NCI-H2196 (cell line): ENCODE results near the gene TRIM69.
"Not testable (repeated sequence)": the region's sequence is repeated elsewhere in the genome, so short reads cannot be mapped to it uniquely, and the experiment has no call there.

Experiments
- DNase-seq: peaks from one replicate; lab custom pipeline; 2025; ENCODE audit not compliant: unreplicated experiment; lab: John Stamatoyannopoulos, UW

The TRIM69 gene

DNA sequence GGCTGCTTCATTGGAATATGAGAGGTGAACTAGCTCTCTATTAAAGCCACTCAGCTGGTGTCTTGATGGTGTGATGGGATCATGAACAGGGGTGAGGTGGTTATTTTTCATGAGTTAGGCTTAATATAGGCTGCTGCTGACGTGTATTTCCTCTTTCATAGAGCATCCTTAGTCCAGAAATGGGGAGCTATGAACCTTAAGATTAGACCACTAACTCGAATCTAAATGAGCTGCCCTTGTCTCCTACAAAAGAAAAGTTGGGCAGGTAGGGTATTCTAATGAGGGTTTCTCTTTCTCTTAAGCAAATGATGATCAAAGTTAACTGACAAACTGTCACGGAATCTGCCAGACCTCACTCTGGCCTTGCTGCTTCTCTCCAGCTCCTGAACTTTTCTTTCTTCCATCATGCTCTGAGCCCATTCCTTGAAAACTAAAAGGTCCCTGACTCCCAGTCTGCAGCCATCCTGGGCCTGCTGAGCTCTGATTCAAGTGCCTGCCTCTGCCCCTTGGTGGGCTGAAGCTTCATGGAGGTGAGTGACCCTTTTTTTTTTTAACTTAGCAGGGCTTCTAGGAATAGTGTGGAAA lies at the start of gene TRIM69:
TRIM69 (plus strand) TSS at position 348 of the 585 bp plus-strand sequence; CDS start at position 525, 177 bp downstream.
- no peak for DNase-seq

DNA sequence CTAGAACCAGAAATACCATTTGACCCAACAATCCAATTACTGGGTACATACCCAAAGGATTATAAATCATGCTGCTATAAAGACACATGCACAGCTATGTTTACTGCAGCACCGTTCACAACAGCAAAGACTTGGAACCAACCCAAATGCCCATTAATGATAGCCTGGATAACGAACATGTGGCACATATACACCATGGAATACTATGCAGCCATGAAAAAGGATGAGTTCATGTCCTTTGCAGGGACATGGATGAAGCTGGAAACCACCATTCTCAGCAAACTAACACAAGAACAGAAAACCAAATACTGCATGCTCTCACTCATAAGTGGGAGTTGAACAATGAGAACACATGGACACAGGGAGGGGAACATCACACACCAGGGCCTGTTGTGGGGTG lies 47.0 kb upstream of the TRIM69 start:
- not testable (repeated sequence) for DNase-seq

DNA sequence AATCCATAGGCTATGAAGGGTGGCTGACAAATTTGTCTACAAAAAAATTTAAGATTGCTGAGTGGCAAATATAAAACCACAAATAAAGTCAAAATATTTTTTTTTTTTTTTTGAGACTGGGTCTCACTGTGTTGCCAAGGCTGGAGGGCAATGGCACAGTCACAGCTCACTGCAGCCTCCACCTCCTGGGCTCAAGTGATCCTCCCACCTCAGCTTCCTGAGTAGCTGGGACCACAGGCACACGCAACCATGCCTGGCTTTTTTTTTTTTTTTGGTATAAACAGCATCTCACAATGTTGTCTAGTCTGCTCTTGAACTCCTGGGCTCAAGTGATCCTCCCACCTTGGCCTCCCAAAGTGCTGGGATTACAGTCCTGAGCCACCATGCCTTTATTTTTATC lies 46.1 kb upstream of the TRIM69 start:
- DNase-seq = not testable (repeated sequence)

DNA sequence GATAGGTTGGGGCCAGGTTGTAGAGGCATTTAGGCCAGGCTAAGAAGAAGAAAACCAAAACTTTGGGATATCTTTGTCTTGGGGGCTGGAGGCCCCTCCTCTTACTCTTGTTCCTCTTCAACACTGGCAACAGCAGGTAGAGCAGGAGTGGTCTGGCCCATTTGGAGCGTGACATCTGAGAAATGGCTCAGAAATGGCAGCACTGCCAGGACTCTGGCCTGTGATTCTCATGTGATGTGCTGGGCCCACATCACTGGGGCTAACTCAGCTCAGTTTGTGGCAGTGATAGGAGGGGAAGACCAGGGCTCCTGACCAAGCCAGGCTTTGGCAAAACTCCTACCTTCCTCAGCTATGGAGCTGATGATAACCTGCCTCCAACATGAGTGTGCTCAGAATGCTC lies 43.7 kb upstream of the TRIM69 start:
- DNase-seq = no peak

GRCh38 chr15:44694416-44694815 lies 41.9 kb upstream of the TRIM69 start:
- DNase-seq = no peak

- no peak for DNase-seq
Observed at GRCh38 chr15:44695294-44695693, 41.0 kb upstream of the TRIM69 start.

DNA sequence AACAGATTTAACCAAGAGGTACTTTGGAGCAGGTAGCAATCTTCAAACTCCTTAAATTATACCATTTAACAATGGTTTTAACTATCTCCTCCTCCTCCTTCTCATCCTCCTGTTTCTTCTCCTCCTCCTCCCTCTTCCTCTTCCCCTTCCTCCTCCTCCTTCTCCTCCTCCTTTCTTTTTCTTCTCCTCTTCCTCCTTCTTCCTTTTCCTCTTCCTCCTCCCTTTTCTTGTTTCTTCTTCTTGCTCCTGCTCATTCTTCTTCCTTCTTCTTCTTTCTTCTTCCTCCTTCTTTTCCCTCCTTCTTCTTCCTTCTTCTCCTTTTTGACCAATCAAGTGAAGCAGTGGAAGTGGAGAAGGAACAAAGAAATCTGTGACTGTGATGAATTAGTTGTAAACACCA lies 39.3 kb upstream of the TRIM69 start:
- DNase-seq = no peak

GRCh38 chr15:44698641-44699040 lies 37.7 kb upstream of the TRIM69 start:
- DNase-seq = no peak

GRCh38 chr15:44700676-44701075 lies 35.7 kb upstream of the TRIM69 start:
- DNase-seq = not testable (repeated sequence)

- no peak for DNase-seq
Observed at GRCh38 chr15:44705986-44706385, 30.3 kb upstream of the TRIM69 start.

DNA sequence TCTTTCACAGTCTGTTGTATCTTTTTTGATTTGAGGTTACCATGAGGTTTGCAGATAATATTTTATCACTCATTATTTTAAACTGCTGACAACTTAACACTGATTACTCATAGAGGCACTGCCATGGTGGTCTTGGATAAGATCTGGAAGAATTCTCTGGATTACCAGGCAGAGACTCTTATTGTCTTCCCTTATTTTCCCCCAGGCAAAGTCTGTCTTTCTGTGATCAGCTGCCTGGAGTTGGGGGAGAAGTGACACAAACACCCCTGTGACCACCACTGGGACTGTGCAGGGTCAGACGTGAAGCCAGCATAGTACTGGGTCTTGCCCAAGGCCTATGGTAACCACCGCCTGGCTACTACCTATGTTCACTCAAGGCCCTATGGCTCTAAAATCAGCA lies 29.9 kb upstream of the TRIM69 start:
- DNase-seq = no peak

GRCh38 chr15:44706946-44707636 lies 29.2 kb upstream of the TRIM69 start:
- no peak for DNase-seq

DNA sequence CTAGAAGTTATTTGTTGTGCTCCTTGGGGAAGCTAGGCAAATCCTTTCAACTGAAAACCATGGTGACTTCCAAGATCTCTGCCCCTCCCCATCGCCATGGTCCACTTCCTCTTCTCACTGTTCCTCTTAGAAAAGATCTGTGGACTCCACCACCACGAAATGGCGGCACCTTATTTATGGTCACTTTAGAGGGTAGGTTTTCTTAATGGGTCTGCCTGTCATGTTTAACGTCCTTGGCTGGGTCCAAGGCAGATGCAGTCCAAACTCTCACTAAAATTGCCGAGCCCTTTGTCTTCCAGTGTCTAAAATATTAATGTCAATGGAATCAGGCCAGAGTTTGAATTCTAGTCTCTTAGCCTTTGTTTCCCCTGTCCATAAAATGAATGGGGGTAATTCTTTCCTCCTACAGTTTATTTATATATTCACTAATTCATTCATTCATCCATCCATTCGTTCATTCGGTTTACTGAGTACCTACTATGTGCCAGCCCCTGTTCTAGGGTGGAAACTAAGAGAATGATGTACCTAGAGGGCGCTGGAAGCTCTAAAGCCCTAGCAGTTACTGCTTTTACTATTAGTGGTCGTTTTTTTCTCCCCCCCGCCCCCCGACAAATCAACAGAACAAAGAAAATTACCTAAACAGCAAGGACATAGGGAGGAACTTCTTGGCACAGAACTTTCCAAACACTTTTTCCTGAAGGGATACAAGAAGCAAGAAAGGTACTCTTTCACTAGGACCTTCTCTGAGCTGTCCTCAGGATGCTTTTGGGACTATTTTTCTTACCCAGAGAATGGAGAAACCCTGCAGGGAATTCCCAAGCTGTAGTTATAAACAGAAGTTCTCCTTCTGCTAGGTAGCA lies 25.9 kb upstream of the TRIM69 start:
- peak; percentile 3 for DNase-seq

DNA sequence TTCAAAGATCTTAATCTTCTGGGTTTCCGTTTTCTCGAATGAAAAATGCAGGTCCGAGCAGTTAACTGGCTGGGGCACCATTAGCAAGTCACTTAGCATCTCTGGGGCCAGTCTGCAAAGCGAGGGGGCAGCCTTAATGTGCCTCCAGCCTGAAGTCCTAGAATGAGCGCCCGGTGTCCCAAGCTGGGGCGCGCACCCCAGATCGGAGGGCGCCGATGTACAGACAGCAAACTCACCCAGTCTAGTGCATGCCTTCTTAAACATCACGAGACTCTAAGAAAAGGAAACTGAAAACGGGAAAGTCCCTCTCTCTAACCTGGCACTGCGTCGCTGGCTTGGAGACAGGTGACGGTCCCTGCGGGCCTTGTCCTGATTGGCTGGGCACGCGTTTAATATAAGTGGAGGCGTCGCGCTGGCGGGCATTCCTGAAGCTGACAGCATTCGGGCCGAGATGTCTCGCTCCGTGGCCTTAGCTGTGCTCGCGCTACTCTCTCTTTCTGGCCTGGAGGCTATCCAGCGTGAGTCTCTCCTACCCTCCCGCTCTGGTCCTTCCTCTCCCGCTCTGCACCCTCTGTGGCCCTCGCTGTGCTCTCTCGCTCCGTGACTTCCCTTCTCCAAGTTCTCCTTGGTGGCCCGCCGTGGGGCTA lies 25.1 kb upstream of the TRIM69 start, which contains the start of the genes B2M and PATL2:
B2M (plus strand) TSS at position 422 of the 647 bp plus-strand sequence; CDS start at position 452, 30 bp downstream.
PATL2 (minus strand) TSS at position 228 of the 647 bp plus-strand sequence. CDS start 34,833 bp downstream, outside the sequence.
- DNase-seq = peak; percentile 78

GRCh38 chr15:44711743-44712345 lies 24.5 kb upstream of the TRIM69 start:
- no peak for DNase-seq

DNA sequence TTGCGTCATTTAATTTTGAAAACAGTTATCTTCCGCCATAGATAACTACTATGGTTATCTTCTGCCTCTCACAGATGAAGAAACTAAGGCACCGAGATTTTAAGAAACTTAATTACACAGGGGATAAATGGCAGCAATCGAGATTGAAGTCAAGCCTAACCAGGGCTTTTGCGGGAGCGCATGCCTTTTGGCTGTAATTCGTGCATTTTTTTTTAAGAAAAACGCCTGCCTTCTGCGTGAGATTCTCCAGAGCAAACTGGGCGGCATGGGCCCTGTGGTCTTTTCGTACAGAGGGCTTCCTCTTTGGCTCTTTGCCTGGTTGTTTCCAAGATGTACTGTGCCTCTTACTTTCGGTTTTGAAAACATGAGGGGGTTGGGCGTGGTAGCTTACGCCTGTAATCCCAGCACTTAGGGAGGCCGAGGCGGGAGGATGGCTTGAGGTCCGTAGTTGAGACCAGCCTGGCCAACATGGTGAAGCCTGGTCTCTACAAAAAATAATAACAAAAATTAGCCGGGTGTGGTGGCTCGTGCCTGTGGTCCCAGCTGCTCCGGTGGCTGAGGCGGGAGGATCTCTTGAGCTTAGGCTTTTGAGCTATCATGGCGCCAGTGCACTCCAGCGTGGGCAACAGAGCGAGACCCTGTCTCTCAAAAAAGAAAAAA lies 23.9 kb upstream of the TRIM69 start:
- peak; percentile 55 for DNase-seq

DNA sequence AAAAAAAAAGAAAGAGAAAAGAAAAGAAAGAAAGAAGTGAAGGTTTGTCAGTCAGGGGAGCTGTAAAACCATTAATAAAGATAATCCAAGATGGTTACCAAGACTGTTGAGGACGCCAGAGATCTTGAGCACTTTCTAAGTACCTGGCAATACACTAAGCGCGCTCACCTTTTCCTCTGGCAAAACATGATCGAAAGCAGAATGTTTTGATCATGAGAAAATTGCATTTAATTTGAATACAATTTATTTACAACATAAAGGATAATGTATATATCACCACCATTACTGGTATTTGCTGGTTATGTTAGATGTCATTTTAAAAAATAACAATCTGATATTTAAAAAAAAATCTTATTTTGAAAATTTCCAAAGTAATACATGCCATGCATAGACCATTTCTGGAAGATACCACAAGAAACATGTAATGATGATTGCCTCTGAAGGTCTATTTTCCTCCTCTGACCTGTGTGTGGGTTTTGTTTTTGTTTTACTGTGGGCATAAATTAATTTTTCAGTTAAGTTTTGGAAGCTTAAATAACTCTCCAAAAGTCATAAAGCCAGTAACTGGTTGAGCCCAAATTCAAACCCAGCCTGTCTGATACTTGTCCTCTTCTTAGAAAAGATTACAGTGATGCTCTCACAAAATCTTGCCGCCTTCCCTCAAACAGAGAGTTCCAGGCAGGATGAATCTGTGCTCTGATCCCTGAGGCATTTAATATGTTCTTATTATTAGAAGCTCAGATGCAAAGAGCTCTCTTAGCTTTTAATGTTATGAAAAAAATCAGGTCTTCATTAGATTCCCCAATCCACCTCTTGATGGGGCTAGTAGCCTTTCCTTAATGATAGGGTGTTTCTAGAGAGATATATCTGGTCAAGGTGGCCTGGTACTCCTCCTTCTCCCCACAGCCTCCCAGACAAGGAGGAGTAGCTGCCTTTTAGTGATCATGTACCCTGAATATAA lies 23.0 kb upstream of the TRIM69 start:
- peak; percentile 13 for DNase-seq

- DNase-seq = no peak
Observed at GRCh38 chr15:44715142-44715796, 21.1 kb upstream of the TRIM69 start.
